ENCODE measurements around the gene VWA5B2. TPM values are rescaled to one million over a fixed set of nuclear protein-coding genes. Genes with fewer than 3 reads are reported as not detected.

Gene VWA5B2
- total and polyA plus RNA-seq, 2 of the 4 experiments (the other 2 are of a cell fraction) = not detected

DNA sequence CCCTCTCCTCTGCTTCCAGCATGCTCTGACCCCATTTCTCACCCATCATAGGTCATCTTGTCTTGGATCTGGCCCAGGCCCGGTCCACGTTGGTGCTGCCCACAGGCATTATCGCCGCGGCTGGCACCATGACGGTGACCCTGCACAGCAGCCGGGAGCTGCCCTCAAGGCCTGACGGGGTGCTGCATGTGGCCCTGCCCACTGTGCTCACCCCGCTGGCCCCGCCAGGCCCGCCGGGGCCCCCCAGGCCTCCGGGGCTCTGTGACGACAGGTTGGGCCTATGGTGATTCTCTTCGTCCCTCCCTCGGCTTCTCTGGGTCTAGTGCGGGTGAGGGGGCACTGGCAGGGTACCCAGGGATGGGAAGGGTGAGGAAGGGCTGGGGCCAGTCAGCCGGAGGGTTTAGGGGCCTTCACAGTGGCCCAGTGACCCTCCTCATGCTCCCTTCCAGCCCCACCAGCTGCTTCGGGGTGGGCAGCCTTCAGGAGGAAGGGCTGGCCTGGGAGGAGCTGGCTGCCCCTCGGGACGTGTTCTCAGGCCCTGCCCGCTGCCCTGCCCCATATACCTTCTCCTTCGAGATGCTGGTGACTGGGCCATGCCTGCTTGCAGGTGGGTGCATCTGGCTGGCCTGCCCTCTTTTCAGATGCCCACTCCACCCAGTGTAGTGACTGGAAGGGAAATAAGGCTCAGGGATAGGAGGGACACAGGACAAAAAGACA lies 3.9 kb downstream of the VWA5B2 start:
- H3K14ac ChIP-seq (replicated peaks; ENCODE audit: low read depth, low read length) = no peak overlapping the region
- no peaks in the 10 kb centered on the region for H3K9me3 ChIP-seq (ENCODE audit: control insufficient read depth, insufficient read depth, low read length)
- H3K9ac ChIP-seq (ENCODE audit: low read depth, low read length) = no peak overlapping the region
- no peak overlapping the region for H3K4me2 ChIP-seq (ENCODE audit: low read depth, low read length)
- no peak overlapping the region for H2BK120ac ChIP-seq (ENCODE audit: low read depth, low read length)
- no peak overlapping the region for H2BK5ac ChIP-seq (ENCODE audit: low read depth, low read length, poor library complexity, severe bottlenecking)
- H3K23ac ChIP-seq (ENCODE audit: low read depth, low read length) = no peak overlapping the region
- 0 out of 2 replicates have a peak, but pooled peaks cover 3% of the 10 kb centered on the region for H3K9me1 ChIP-seq (ENCODE audit: insufficient read depth, low read length)
- POLR2A ChIA-PET (ENCODE audit: unreplicated experiment) = interaction anchor here (0.5 kb wide), 1 partner anchor 530 kb away, joined by 11 read pairs; no protein-coding TSS in a partner anchor
- no peak for ATAC-seq (ENCODE audit: low read depth)
- H3K36me3 ChIP-seq (ENCODE audit: control insufficient read depth, insufficient read depth, low read length) = no peaks in the 10 kb centered on the region
- H4K20me1 ChIP-seq (ENCODE audit: insufficient read depth, low read length) = no peaks in the 10 kb centered on the region; the same call in 1 of the 2 replicates
- no peak overlapping the region for H2AK9ac ChIP-seq (replicated peaks; ENCODE audit: low read depth, low read length, poor library complexity)
- H2AFZ ChIP-seq (replicated peaks; ENCODE audit: low read length, poor library complexity) = no peak overlapping the region
- no peak overlapping the region for H2BK15ac ChIP-seq (ENCODE audit: low read depth, low read length)
- H3K79me1 ChIP-seq (ENCODE audit: low read depth in 1 of 2, low read length in 2 of 2) = no peaks in the 10 kb centered on the region
- H4K5ac ChIP-seq (ENCODE audit: low read depth, low read length) = no peak overlapping the region
- in situ Hi-C loops (cut with MboI; ENCODE audit: low sequenced_read_pairs) (no loop called here), intact Hi-C loops (cut with micrococcal nuclease) (no loop called here), dilution Hi-C loops (cut with HindIII; ENCODE audit: low sequenced_read_pairs, unreplicated experiment) (no loop called here)
- H3K56ac ChIP-seq (ENCODE audit: extremely low read depth, insufficient read depth, low read length) = no peak overlapping the region
- H3K4me1 ChIP-seq (ENCODE audit: control insufficient read depth, insufficient read depth, low read length) = no peaks in the 10 kb centered on the region; the same call in 1 of the 2 replicates
- peaks cover 63% of the 10 kb centered on the region for H3K27me3 ChIP-seq (ENCODE audit: control insufficient read depth, insufficient read depth, low read length)
- H2AK5ac ChIP-seq (ENCODE audit: low read depth, low read length) = no peak overlapping the region
- TF ChIP-seq SMC3 (IDR thresholded peaks at IDR 0.05; ENCODE audit: low read depth, low read length) = no peak
- TF ChIP-seq CEBPB (IDR thresholded peaks at IDR 0.05; ENCODE audit: low read depth, low read length) = no peak
- TF ChIP-seq POLR2A (IDR thresholded peaks at IDR 0.05; ENCODE audit: low read depth, low read length) = no peak
- TF ChIP-seq, protein P1, sequence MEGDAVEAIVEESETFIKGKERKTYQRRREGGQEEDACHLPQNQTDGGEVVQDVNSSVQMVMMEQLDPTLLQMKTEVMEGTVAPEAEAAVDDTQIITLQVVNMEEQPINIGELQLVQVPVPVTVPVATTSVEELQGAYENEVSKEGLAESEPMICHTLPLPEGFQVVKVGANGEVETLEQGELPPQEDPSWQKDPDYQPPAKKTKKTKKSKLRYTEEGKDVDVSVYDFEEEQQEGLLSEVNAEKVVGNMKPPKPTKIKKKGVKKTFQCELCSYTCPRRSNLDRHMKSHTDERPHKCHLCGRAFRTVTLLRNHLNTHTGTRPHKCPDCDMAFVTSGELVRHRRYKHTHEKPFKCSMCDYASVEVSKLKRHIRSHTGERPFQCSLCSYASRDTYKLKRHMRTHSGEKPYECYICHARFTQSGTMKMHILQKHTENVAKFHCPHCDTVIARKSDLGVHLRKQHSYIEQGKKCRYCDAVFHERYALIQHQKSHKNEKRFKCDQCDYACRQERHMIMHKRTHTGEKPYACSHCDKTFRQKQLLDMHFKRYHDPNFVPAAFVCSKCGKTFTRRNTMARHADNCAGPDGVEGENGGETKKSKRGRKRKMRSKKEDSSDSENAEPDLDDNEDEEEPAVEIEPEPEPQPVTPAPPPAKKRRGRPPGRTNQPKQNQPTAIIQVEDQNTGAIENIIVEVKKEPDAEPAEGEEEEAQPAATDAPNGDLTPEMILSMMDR (conservative IDR thresholded peaks at IDR 0.05; ENCODE audit: low read depth, low read length) = no peak
- TF ChIP-seq FOS (IDR thresholded peaks at IDR 0.05; ENCODE audit: low read depth, low read length) = no peak
- TF ChIP-seq ELK1 (IDR thresholded peaks at IDR 0.05; ENCODE audit: borderline replicate concordance, low read depth, low read length) = no peak
- no peak for TF ChIP-seq MXI1 (IDR thresholded peaks at IDR 0.05; ENCODE audit: borderline replicate concordance, low read depth, low read length)
- TF ChIP-seq RFX5 (IDR thresholded peaks at IDR 0.05; ENCODE audit: low read depth, low read length) = no peak
- TF ChIP-seq, protein P2, sequence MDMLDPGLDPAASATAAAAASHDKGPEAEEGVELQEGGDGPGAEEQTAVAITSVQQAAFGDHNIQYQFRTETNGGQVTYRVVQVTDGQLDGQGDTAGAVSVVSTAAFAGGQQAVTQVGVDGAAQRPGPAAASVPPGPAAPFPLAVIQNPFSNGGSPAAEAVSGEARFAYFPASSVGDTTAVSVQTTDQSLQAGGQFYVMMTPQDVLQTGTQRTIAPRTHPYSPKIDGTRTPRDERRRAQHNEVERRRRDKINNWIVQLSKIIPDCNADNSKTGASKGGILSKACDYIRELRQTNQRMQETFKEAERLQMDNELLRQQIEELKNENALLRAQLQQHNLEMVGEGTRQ (IDR thresholded peaks at IDR 0.05; ENCODE audit: low read depth, low read length) = no peak
- TF ChIP-seq NFE2L2 (IDR thresholded peaks at IDR 0.05; ENCODE audit: low read depth, low read length) = no peak
- no peak for TF ChIP-seq RAD21 (IDR thresholded peaks at IDR 0.05; ENCODE audit: low read length)
- TF ChIP-seq RCOR1 (IDR thresholded peaks at IDR 0.05; ENCODE audit: insufficient replicate concordance, low read length) = no peak
- no peak for TF ChIP-seq MAZ (IDR thresholded peaks at IDR 0.05; ENCODE audit: borderline replicate concordance, low read depth, low read length)
- DNase-seq = no peak
- H3K4me3 ChIP-seq (ENCODE audit: insufficient read depth, low read depth, low read length) = no peak overlapping the region
- H2BK20ac ChIP-seq (ENCODE audit: low read depth, low read length) = no peak overlapping the region
- no TSS peak for BruUV-seq (replicated peaks)
- H3K18ac ChIP-seq (ENCODE audit: low read depth, low read length) = no peak overlapping the region
- CTCF ChIA-PET = interaction anchor here (0.6 kb wide), 1 partner anchor 11 kb away, joined by 4 read pairs; no protein-coding TSS in a partner anchor
- no peak overlapping the region for H3K4ac ChIP-seq (ENCODE audit: low read depth, low read length)
- H3K27ac ChIP-seq (ENCODE audit: insufficient read depth, low read length) = no peak overlapping the region
- H4K91ac ChIP-seq (ENCODE audit: insufficient read depth, low read depth, low read length) = no peak overlapping the region
- H4K8ac ChIP-seq (ENCODE audit: low read depth in 2 of 2, low read length in 2 of 2) = no peak overlapping the region
- WGBS, 2 experiments (ENCODE audit: extremely low coverage in 2 of 2, insufficient read length in 1 of 2) = 96% methylated on average over 6 of the region's 23 CpGs; no CpG with 5 or more reads in 1 of the 2 experiments
